ENCODE data around the gene KIF1C.
"Not testable (repeated sequence)": the region's sequence is repeated elsewhere in the genome, so short reads cannot be mapped to it uniquely, and the experiment has no call there.

The KIF1C gene

GRCh38 chr17:5002121-5002788 lies 4.5 kb downstream of the KIF1C start:
- DNase-seq (ENCODE audit: low read depth): no peak

DNA sequence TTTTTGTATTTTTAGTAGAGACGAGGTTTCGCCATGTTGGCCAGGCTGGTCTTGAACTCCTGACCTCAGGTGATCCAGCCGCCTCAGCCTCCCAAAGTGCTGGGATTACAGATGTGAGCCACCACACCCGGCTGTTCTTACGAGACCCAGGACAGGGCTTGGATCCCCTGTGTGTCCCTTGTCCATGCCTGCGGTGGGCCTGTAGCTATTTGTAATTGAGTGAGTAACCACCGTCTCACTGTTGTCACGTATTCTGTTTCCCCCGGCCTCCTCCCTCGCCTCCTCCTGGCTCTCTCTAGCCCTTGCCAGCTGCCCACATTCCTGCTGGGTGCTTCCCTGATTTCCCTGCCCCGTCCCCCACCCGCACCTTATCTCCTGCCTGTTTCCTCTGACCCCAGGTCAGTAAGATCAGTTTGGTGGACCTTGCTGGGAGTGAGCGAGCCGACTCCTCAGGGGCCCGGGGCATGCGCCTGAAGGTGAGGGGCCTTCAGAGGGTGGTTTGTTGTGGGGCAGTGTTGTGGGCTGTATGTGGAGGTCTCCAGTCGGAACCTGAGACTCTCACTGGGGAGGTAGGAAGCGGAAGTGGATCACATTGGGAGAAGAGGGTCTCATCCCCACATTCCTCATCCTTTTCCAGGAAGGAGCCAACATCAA lies 5.6 kb downstream of the KIF1C start:
- no peak for DNase-seq (ENCODE audit: low read depth)

GRCh38 chr17:5011928-5012327 lies 14.2 kb downstream of the KIF1C start:
- DNase-seq (ENCODE audit: low read depth): no peak

GRCh38 chr17:5014357-5014756 lies 16.6 kb downstream of the KIF1C start:
- DNase-seq (ENCODE audit: low read depth): no peak

DNA sequence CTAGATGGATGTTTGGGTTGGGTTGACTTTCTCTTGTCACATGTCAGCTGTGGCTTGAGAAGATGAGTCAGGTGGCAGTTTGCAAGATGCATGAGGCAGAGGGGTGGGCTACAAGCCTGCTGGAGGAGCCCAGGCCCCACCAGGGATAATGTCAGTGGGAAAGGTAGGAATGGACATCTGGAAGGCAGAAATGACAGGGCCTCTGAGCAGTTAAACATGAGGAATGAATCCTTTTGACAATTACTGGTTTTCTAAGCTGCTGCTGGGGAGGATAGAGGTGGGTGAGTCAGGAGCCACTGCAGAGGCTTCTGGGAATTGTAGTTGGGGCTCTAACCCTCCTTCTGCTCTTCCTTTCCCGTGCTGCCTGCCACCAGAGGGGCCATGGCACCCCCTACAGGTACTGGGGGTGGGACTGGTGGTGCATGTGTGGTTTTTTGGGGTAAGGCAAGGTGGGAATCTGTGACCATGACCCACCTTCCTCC lies 21.8 kb downstream of the KIF1C start:
- no peak for DNase-seq (ENCODE audit: low read depth)

GRCh38 chr17:5020502-5021023 lies 22.8 kb downstream of the KIF1C start:
- DNase-seq (ENCODE audit: low read depth): no peak

GRCh38 chr17:5022171-5022711 lies 24.5 kb downstream of the KIF1C start:
- DNase-seq (ENCODE audit: low read depth): no peak

DNA sequence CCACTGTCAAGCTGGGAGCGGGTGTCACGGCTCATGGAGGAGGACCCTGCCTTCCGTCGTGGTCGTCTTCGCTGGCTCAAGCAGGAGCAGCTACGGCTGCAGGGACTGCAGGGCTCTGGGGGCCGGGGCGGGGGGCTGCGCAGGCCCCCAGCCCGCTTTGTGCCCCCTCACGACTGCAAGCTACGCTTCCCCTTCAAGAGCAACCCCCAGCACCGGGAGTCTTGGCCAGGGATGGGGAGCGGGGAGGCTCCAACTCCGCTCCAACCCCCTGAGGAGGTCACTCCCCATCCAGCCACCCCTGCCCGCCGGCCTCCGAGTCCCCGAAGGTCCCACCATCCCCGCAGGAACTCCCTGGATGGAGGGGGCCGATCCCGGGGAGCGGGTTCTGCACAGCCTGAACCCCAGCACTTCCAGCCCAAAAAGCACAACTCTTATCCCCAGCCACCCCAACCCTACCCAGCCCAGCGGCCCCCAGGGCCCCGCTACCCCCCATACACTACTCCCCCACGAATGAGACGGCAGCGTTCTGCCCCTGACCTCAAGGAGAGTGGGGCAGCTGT lies 25.9 kb downstream of the KIF1C start:
- no peak for DNase-seq (ENCODE audit: low read depth)

DNA sequence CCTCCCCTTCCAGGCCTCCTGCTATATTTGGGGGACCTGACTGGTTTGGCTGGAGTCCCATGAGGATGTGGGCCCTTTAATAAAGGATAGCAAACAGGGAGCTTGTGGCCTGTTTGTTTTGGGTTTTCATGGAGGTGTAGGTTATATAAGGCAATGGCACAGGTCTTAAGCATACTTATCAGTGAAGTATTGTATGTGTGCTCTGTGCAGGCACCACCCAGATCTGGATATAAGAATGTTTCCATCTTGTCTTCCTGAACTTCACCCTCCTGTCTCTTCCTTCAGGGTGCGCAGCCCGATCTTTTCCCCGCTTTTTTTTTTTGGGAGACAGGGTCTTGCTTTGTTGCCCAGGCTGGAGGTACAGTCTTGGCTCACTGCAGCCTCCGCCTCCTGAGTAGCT lies 26.9 kb downstream of the KIF1C start:
- DNase-seq (ENCODE audit: low read depth): no peak

GRCh38 chr17:5027299-5027698 lies 29.5 kb downstream of the KIF1C start:
- no peak for DNase-seq (ENCODE audit: low read depth)

DNA sequence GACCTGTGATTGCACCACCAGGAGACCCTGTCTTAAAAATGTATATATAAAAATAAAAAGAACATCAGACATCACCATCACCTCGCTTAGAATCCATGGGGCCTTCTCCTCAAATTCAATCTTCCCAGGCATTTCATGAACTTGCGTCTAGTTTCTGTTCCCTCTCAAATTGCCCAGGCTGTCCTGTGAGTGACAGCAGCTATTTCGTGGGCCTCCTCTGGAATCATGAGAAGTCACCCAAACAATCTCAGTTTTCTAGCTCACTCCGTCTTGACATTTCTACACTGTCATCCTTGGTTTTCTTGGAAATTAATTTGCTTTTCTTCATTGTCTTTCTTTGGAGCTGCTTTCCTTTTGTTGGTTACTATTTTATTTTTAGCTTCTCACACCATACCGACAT lies 30.2 kb downstream of the KIF1C start:
- DNase-seq (ENCODE audit: low read depth): no peak

DNA sequence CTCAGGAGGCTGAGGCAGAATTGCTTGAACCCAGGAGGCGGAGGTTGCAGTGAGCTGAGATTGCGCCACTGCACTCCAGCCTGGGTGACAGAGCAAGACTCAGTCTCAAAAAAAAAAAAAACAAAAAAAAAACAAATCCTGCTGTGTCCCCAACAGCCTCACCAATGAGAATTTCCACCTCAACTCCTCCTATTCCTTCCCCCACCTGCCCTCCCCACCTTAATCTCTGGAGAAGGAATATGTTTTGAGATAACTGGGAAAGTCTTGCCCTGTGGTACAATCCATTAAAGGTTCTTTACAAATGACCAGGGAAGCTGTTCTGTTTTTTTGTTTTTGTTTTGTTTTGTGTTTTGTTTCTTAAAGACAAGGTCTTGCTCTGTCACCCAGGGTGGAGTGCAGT lies 32.4 kb downstream of the KIF1C start:
- not testable (repeated sequence) for DNase-seq (ENCODE audit: low read depth)

DNA sequence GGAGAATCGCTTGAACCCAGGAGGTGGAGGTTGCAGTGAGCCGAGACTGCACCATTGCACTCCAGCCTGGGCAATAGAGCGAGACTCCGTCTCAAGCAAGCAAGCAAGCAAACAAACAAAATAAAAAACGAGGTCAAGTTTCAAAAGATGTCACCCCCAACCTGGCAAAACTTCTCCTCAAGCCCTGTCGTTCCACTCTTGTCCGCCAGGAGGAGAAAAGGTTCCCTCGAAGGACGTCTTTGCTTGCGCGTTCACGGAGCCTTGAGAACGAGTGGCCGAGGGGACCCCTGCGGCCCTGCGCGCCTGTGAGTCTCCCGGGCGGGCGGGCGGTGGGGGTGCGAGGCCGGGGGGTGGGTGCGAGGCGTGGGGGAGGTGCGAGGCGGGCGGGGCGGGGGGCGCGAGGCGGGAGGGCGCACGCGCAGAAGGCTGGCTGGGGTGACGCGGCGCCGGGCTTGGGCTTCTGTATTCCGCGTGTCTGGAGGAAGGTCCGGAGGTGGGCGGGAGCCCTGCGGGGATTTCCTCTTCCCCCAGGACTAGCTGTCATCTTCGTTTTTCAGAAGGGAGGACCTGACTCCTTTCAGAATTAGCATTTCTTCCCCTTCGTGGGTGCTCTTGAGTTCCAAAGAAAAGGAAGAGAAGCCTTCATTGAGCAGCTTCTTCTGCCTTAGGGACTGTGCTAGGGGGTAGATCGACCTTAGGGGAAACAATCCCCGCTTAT lies 33.8 kb downstream of the KIF1C start:
- no peak for DNase-seq (ENCODE audit: low read depth)

DNA sequence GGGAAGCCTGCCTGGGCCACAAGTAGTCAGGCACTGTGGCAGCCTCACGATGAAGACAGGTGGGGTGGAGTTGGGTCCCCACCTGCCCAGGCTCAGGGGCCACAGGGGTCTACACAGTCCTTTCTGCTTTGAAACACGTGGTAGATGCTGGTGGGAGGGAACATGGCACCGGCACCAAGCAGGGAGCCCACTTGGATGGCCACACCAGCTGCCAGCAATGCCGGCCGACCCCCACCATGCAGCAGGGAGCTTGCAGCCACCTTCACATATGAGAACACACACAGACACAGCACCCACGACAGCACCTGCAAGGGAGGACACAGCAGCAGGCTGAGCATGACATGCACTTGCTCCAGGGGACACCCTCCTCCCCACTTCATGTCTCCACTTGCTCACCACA lies 35.1 kb downstream of the KIF1C start:
- no peak for DNase-seq (ENCODE audit: low read depth)

DNA sequence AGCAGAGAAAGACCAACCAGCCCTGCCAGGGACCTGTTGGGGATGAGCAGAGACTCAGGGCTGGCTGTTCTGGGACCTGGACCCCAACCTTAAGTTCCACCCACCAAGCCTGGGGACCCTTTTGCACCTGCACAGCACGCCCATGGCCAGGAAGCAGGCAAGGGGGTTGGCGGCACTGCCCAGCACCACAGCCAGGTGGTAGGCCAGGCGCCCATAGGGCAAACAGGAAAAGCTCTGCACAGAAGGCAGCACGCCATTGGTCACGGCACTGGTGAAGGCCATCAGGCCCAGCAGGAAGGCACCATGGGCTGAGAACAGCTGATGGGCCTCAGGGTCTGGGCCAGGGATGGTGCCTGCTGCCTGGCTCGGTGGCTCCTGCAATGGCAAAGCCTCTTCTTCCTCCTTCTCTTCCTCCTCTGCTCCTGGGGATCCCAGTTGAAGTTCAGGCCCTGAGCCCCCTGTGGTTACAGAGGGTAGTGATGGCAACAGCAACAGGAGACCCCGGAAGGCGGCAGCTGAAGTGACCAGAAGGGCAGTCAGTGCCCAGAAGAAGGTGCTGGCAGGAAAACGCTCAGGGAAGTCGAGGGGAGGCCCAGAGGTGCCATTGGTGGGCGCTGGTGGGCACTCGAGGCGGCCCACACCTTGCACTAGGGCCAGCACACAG lies 35.7 kb downstream of the KIF1C start:
- no peak for DNase-seq (ENCODE audit: low read depth)

DNA sequence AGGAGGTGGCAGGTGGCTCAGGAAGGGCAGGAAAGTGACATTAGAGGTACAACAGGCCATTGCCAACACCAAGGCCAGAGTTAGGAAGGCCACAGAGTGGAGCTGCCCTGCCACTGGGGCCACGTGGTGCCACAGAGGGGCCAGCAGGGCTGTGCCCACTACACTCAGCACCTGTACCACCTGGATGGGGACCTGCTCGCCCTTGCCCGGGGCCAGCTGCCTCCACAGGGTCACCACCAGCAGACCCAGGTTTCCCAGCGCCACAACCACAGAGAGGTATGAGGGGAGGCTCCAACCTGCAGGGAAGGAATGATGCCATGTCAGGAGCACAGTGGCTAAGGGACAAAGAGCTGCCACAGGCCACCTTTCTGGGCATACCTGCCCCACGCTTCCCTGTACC lies 36.3 kb downstream of the KIF1C start:
- no peak for DNase-seq (ENCODE audit: low read depth)

GRCh38 chr17:5034651-5035050 lies 36.9 kb downstream of the KIF1C start:
- DNase-seq (ENCODE audit: low read depth): no peak

DNA sequence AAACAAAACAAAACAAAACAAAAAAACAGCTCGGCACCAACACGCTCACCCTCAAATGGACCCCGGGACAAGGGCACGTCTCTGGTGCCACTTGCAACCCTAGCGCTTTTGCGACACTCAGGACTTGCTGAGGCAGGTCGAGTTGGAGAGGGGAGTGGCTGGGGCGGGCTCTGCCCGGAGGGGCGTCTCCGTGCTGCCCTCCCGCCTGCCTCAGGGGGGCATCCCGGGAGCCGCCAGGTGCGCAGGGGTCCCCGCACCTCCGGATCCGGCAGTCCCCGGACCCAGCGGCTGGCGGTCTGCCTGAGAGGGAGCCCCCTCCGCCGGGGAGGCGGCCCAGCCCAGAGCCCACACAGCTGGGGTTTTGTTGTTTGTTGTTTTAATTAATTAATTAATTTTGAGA lies 37.6 kb downstream of the KIF1C start, which contains the start of gene SLC52A1:
Gene SLC52A1, minus strand, starts transcription at position 112 of the 400 bp plus-strand sequence. CDS start 820 bp downstream, outside the sequence.
- no peak for DNase-seq (ENCODE audit: low read depth)

- no peak for DNase-seq (ENCODE audit: low read depth)
These were observed 44.6 kb downstream of the KIF1C start for GRCh38 chr17:5042157-5043022.

- DNase-seq (ENCODE audit: low read depth): no peak
These were observed 45.8 kb downstream of the KIF1C start for GRCh38 chr17:5043524-5043923.

GRCh38 chr17:5044630-5045029 lies 46.9 kb downstream of the KIF1C start:
- DNase-seq (ENCODE audit: low read depth): no peak
